ENCODE data around the gene ITGA6.

DNA sequence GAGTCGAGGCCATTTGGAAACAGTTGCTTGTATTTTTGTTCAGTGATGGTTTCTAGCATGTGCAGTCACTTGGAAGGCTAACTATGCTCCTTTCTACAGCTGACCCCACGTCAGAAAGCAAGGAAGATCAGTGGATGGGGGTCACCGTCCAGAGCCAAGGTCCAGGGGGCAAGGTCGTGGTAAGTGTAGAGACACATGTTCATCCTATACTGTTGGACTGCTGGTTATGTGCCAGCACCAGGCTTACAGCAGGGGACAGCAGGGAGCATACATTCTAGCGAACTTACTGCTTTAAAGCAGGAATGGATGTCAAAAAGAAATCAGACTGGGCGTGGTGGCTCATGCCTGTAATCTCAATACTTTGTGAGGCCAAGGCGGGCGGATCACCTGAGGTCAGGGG, 40.0 kb downstream of the ITGA6 start:
- TF ChIP-seq ZFP3 (CRISPR knock-in tag; IDR thresholded peaks at IDR 0.05) (no peak), ZC3H10 (CRISPR knock-in tag; IDR thresholded peaks at IDR 0.05) (no peak), CSDC2 (CRISPR knock-in tag; IDR thresholded peaks at IDR 0.05) (no peak), ISL1 (CRISPR knock-in tag; IDR thresholded peaks at IDR 0.05) (no peak), TOX (CRISPR knock-in tag; IDR thresholded peaks at IDR 0.05; ENCODE audit: borderline replicate concordance) (no peak), ZFP30 (CRISPR knock-in tag; IDR thresholded peaks at IDR 0.05) (no peak), OSR1 (CRISPR knock-in tag; IDR thresholded peaks at IDR 0.05) (no peak), ARNTL (CRISPR knock-in tag; IDR thresholded peaks at IDR 0.05; ENCODE audit: borderline replicate concordance, low read depth) (no peak)
